Measurements from ENCODE around the gene SLFN14. TPM values are rescaled to one million over a fixed set of nuclear protein-coding genes. Genes with fewer than 3 reads are reported as not detected.

SLFN14 gene
- total and polyA plus RNA-seq, 2 donors (not counting 1 experiment from before 2014, with no cell fraction given): not detected

DNA sequence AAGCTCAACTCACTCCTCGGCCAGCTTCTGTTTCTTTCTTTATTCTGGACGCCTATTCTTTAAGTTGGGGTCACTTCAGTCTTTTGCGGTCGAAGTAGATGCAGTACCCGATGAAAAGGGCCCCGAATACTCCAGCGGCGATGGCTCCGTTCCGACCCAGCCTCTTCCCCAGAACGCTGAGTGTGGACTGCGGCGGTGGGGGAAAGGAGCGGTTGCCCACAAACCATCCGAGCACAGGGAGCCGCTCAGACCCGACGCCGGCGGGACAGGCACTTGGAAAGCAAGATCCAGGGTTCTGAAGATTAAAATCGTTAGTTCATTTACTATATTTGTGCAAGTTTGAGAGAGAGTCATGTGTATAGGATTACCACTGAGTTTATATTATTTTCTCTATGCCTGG lies 45.6 kb downstream of the SLFN14 start:
- H3K4me1 ChIP-seq (ENCODE audit: control insufficient read depth in 2 of 2, insufficient read depth in 2 of 2, low read length in 2 of 2): no peaks in the 10 kb centered on the region
- peaks cover 62% of the 10 kb centered on the region for H3K27me3 Mint-ChIP-seq

DNA sequence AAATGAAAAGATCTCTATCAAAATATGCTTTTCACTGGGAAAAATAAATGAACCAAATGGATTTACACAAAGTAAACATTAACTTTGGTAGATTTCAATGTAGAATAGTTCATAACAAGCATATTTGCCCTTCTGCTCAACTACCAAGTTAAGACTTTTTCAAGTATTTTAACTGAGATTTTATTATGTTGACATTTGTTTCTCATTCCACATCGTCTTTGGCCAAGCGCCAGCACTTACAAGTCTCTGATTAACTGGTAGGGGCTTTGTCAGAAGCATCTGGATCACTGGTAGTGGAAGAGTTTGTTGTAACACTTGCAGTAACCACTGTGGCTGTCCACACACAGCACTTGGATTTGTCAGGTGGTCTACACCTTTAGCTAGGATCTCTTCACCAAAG lies 46.1 kb downstream of the SLFN14 start:
- Histone ChIP-seq H3K27me3 (replicated peaks in 1 of 4; ENCODE audit: control extremely low read depth in 1 of 4, control insufficient read depth in 3 of 4, insufficient read depth in 4 of 4, low read length in 3 of 4) (peaks cover 0 to 3% (median 0%) of the 10 kb centered on the region in 4 experiments), H3K4me2 (replicated peaks; ENCODE audit: low read depth, low read length, poor library complexity, severe bottlenecking) (no peak overlapping the region), H3K9ac (ENCODE audit: low read length) (no peak overlapping the region), H3K27ac (ENCODE audit: low read length in 2 of 2) (no peak overlapping the region), H3K4me3 (ENCODE audit: control extremely low read depth in 1 of 5, extremely low read depth in 1 of 5, insufficient read depth in 1 of 5, low read depth in 2 of 5, low read length in 4 of 5) (no peak overlapping the region), H3K4me1 (ENCODE audit: control insufficient read depth in 2 of 2, insufficient read depth in 2 of 2, low read length in 2 of 2) (no peaks in the 10 kb centered on the region), H3K79me2 (ENCODE audit: control insufficient read depth, insufficient read depth, low read length) (no peaks in the 10 kb centered on the region), H3K36me3 (replicated peaks in 1 of 2; ENCODE audit: control extremely low read depth in 1 of 2, control insufficient read depth in 1 of 2, extremely low read depth in 1 of 2, insufficient read depth in 2 of 2, low read length in 1 of 2) (no peaks in the 10 kb centered on the region), H3K9me3 (ENCODE audit: control extremely low read depth in 1 of 3, control insufficient read depth in 2 of 3, insufficient read depth in 1 of 3, low read length in 2 of 3) (no peaks in the 10 kb centered on the region), H4K20me1 (ENCODE audit: control insufficient read depth, insufficient read depth, low read length, poor library complexity, severe bottlenecking) (no peaks in the 10 kb centered on the region), H2AFZ (ENCODE audit: insufficient read depth, low read depth, low read length, poor library complexity, severe bottlenecking) (no peak overlapping the region)
- WGBS (ENCODE audit: insufficient coverage): no CpG with 5 or more reads among the region's 2 CpGs
- peaks cover 63% of the 10 kb centered on the region for H3K27me3 Mint-ChIP-seq
- no peak overlapping the region for H3K27ac Mint-ChIP-seq
- intact Hi-C loops (cut with micrococcal nuclease): no loop called here
- DNase-seq (no peak), ATAC-seq (ENCODE audit: low read depth) (no peak)
- no peak overlapping the region for H3K4me3 Mint-ChIP-seq
- H3K9me3 Mint-ChIP-seq (ENCODE audit: insufficient read depth): no peaks in the 10 kb centered on the region
- no peaks in the 10 kb centered on the region for H3K4me1 Mint-ChIP-seq
- ChIA-PET POLR2A (no interaction called here), CTCF (interaction anchor here (1.4 kb wide), 1 partner anchor 204 kb away, joined by 3 read pairs; no protein-coding TSS in a partner anchor)
- TF ChIP-seq, protein P1, sequence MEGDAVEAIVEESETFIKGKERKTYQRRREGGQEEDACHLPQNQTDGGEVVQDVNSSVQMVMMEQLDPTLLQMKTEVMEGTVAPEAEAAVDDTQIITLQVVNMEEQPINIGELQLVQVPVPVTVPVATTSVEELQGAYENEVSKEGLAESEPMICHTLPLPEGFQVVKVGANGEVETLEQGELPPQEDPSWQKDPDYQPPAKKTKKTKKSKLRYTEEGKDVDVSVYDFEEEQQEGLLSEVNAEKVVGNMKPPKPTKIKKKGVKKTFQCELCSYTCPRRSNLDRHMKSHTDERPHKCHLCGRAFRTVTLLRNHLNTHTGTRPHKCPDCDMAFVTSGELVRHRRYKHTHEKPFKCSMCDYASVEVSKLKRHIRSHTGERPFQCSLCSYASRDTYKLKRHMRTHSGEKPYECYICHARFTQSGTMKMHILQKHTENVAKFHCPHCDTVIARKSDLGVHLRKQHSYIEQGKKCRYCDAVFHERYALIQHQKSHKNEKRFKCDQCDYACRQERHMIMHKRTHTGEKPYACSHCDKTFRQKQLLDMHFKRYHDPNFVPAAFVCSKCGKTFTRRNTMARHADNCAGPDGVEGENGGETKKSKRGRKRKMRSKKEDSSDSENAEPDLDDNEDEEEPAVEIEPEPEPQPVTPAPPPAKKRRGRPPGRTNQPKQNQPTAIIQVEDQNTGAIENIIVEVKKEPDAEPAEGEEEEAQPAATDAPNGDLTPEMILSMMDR (IDR thresholded peaks at IDR 0.05): no peak
- no peak for TF ChIP-seq EZH2 (IDR thresholded peaks at IDR 0.05; ENCODE audit: borderline replicate concordance, insufficient read depth, low read depth, low read length, poor library complexity, severe bottlenecking)

More for the DNA sequence above, 45.6 kb downstream of the SLFN14 start:
- ChIA-PET POLR2A (no interaction called here), CTCF (interaction anchor here (1.4 kb wide), 1 partner anchor 205 kb away, joined by 3 read pairs; no protein-coding TSS in a partner anchor)
- TF ChIP-seq, protein P1 (IDR thresholded peaks at IDR 0.05): no peak
- Histone ChIP-seq H3K9ac (ENCODE audit: low read length) (no peak overlapping the region), H3K27me3 (replicated peaks in 1 of 4; ENCODE audit: control extremely low read depth in 1 of 4, control insufficient read depth in 3 of 4, insufficient read depth in 4 of 4, low read length in 3 of 4) (peaks cover 0 to 3% (median 0%) of the 10 kb centered on the region in 4 experiments), H4K20me1 (ENCODE audit: control insufficient read depth, insufficient read depth, low read length, poor library complexity, severe bottlenecking) (no peaks in the 10 kb centered on the region), H3K9me3 (ENCODE audit: control extremely low read depth in 1 of 3, control insufficient read depth in 2 of 3, insufficient read depth in 1 of 3, low read length in 2 of 3) (no peaks in the 10 kb centered on the region), H3K4me3 (ENCODE audit: control extremely low read depth in 1 of 5, extremely low read depth in 1 of 5, insufficient read depth in 1 of 5, low read depth in 2 of 5, low read length in 4 of 5) (no peak overlapping the region), H2AFZ (ENCODE audit: insufficient read depth, low read depth, low read length, poor library complexity, severe bottlenecking) (no peak overlapping the region), H3K4me2 (replicated peaks; ENCODE audit: low read depth, low read length, poor library complexity, severe bottlenecking) (no peak overlapping the region), H3K36me3 (replicated peaks in 1 of 2; ENCODE audit: control extremely low read depth in 1 of 2, control insufficient read depth in 1 of 2, extremely low read depth in 1 of 2, insufficient read depth in 2 of 2, low read length in 1 of 2) (no peaks in the 10 kb centered on the region), H3K79me2 (ENCODE audit: control insufficient read depth, insufficient read depth, low read length) (no peaks in the 10 kb centered on the region), H3K27ac (ENCODE audit: low read length in 2 of 2) (no peak overlapping the region)
- DNase-seq (no peak), ATAC-seq (ENCODE audit: low read depth) (no peak)
- Mint-ChIP-seq H3K4me1 (no peaks in the 10 kb centered on the region), H3K27ac (no peak overlapping the region), H3K9me3 (ENCODE audit: insufficient read depth) (no peaks in the 10 kb centered on the region), H3K4me3 (no peak overlapping the region)
- intact Hi-C loops (cut with micrococcal nuclease): no loop called here
- WGBS (ENCODE audit: insufficient coverage): 83% methylated on average over 20 of the region's 21 CpGs

Small RNAs within 50 kb of the gene (small RNA-seq; reads per million reads assigned to genes)
- gene AC004134.1 (ENCODE audit: insufficient read length, low read depth, low replicate concordance): not detected
- gene AC015911.1 (ENCODE audit: insufficient read length, low read depth, low replicate concordance): not detected
- gene SNORD7 (ENCODE audit: insufficient read length, low read depth, low replicate concordance): 36.1 reads per million, percentile 92 among the genes with 10 or more reads in this experiment

Other genes starting within 250 kb of the SLFN14 start
- gene SLFN11, start 187.2 kb downstream of the SLFN14 start, total RNA-seq: 48.1 and 52.2 TPM in 2 replicates
- 11.3 and 18.7 TPM in 2 replicates for gene SLFN11, start 187.2 kb downstream of the SLFN14 start, polyA plus RNA-seq
- gene SLFN12, start 128.3 kb downstream of the SLFN14 start, total RNA-seq: 8.0 and 10.4 TPM in 2 replicates
- 1.9 and 2.5 TPM in 2 replicates for gene SLFN12, start 128.3 kb downstream of the SLFN14 start, polyA plus RNA-seq
- 30.9 and 31.0 TPM in 2 replicates for gene SLFN13, start 112.1 kb downstream of the SLFN14 start, total RNA-seq
- gene SLFN13, start 112.1 kb downstream of the SLFN14 start, polyA plus RNA-seq: 8.7 and 9.5 TPM in 2 replicates
- gene SLFN12L, start 23.1 kb downstream of the SLFN14 start, total RNA-seq: 3.7 and 3.8 TPM in 2 replicates
- gene SLFN12L, start 23.1 kb downstream of the SLFN14 start, polyA plus RNA-seq: 0.43 and 0.97 TPM in 2 replicates
- 5.1 and 5.5 TPM in 2 replicates for gene PEX12, start 17.8 kb upstream of the SLFN14 start, total RNA-seq
- 2.3 and 2.6 TPM in 2 replicates for gene PEX12, start 17.8 kb upstream of the SLFN14 start, polyA plus RNA-seq
- 120 and 123 TPM in 2 replicates for gene AP2B1, start 26.5 kb upstream of the SLFN14 start, total RNA-seq
- gene AP2B1, start 26.5 kb upstream of the SLFN14 start, polyA plus RNA-seq: 29.3 and 33.1 TPM in 2 replicates
- gene RASL10B, start 170.8 kb upstream of the SLFN14 start, total RNA-seq: 1.2 TPM in 1 of 2 replicates, not detected in the other
- gene RASL10B, start 170.8 kb upstream of the SLFN14 start, polyA plus RNA-seq: 0.04 and 0.06 TPM in 2 replicates
- 0.17 TPM in 1 of 2 replicates, not detected in the other for gene GAS2L2, start 192.4 kb upstream of the SLFN14 start, total RNA-seq
- 0.09 and 0.10 TPM in 2 replicates for gene GAS2L2, start 192.4 kb upstream of the SLFN14 start, polyA plus RNA-seq
- not detected in 2 replicates for gene C17orf50, start 200.1 kb upstream of the SLFN14 start, total RNA-seq
- not detected in 2 replicates for gene C17orf50, start 200.1 kb upstream of the SLFN14 start, polyA plus RNA-seq
- gene MMP28, start 234.8 kb upstream of the SLFN14 start, total RNA-seq: 2.0 and 2.4 TPM in 2 replicates
- gene MMP28, start 234.8 kb upstream of the SLFN14 start, polyA plus RNA-seq: 0.15 and 0.74 TPM in 2 replicates
- gene TAF15, start 248.7 kb upstream of the SLFN14 start, total RNA-seq: 246 and 249 TPM in 2 replicates
- 51.0 and 83.9 TPM in 2 replicates for gene TAF15, start 248.7 kb upstream of the SLFN14 start, polyA plus RNA-seq

All from B cell (primary cell).